BE2C (cell line): Measurements from ENCODE around the gene RNF11.

Experiments used
- DNase-seq: peaks from one replicate; pipeline ENCODE4 v3.0.0-alpha.2; 2020
- H3K27me3 ChIP-seq: fragments of 250-450 bp; sonication (Bioruptor Pico); 2 replicates; pipeline ENCODE4 v1.5.1; 2020; ENCODE audit warnings: mild to moderate bottlenecking
- H3K36me3 ChIP-seq: fragments of 250-450 bp; sonication (Bioruptor Pico); 2 replicates; pipeline ENCODE4 v1.5.1; 2020; ENCODE audit warnings: mild to moderate bottlenecking
- H3K4me1 ChIP-seq: fragments of 250-450 bp; sonication (Bioruptor Pico); 2 replicates; pipeline ENCODE4 v1.5.1; 2020
- H3K4me3 ChIP-seq: 2 replicates; pipeline ENCODE4 v1.5.1; 2011; ENCODE audit warnings: low read depth, low read length
- H3K9me3 ChIP-seq: fragments of 250-450 bp; sonication (Bioruptor Pico); 2 replicates; pipeline ENCODE4 v1.5.1; 2020
- CTCF ChIP-seq: IDR thresholded peaks from 2 replicates; pipeline ENCODE4 v1.5.1; 2012; ENCODE audit warnings: mild to moderate bottlenecking, low read depth, low read length

Gene RNF11

GRCh38 chr1:51314974-51315373 is 78.9 kb downstream of the RNF11 start:
- no peaks in the 10 kb centered on the region for H3K4me1 ChIP-seq
- DNase-seq: no peak
- no peaks in the 10 kb centered on the region for H3K9me3 ChIP-seq
- no peak overlapping the region for H3K4me3 ChIP-seq
- no peaks in the 10 kb centered on the region for H3K27me3 ChIP-seq
- no peaks in the 10 kb centered on the region for H3K36me3 ChIP-seq
- TF ChIP-seq CTCF: no peak

GRCh38 chr1:51316113-51316845 is 80.2 kb downstream of the RNF11 start:
- DNase-seq: no peak
- H3K9me3 ChIP-seq: no peaks in the 10 kb centered on the region
- no peaks in the 10 kb centered on the region for H3K27me3 ChIP-seq
- no peaks in the 10 kb centered on the region for H3K36me3 ChIP-seq
- H3K4me1 ChIP-seq: no peaks in the 10 kb centered on the region
- TF ChIP-seq CTCF: no peak
- H3K4me3 ChIP-seq: no peak overlapping the region

GRCh38 chr1:51316846-51317120 is 80.7 kb downstream of the RNF11 start:
- no peak for TF ChIP-seq CTCF
- Histone ChIP-seq H3K4me3 (no peak overlapping the region), H3K36me3 (no peaks in the 10 kb centered on the region), H3K9me3 (no peaks in the 10 kb centered on the region), H3K27me3 (no peaks in the 10 kb centered on the region), H3K4me1 (no peaks in the 10 kb centered on the region)
- DNase-seq: no peak

GRCh38 chr1:51317798-51318197 is 81.7 kb downstream of the RNF11 start:
- TF ChIP-seq CTCF: no peak
- H3K4me3 ChIP-seq: no peak overlapping the region

GRCh38 chr1:51320967-51321923 is 85.2 kb downstream of the RNF11 start:
- H3K9me3 ChIP-seq: no peaks in the 10 kb centered on the region
- H3K4me1 ChIP-seq: peaks cover 6% of the 10 kb centered on the region
- no peaks in the 10 kb centered on the region for H3K27me3 ChIP-seq
- no peak overlapping the region for H3K4me3 ChIP-seq
- no peak for TF ChIP-seq CTCF
- no peak for DNase-seq
- H3K36me3 ChIP-seq: no peaks in the 10 kb centered on the region

More at GRCh38 chr1:51317798-51318197, 81.7 kb downstream of the RNF11 start:
- Histone ChIP-seq H3K36me3 (no peaks in the 10 kb centered on the region), H3K9me3 (no peaks in the 10 kb centered on the region), H3K4me1 (no peaks in the 10 kb centered on the region), H3K27me3 (no peaks in the 10 kb centered on the region)
- no peak for DNase-seq

- TF ChIP-seq CTCF: no peak
- H3K4me1 ChIP-seq: peaks cover 10% of the 10 kb centered on the region
- H3K9me3 ChIP-seq: no peaks in the 10 kb centered on the region
- no peak overlapping the region for H3K4me3 ChIP-seq
- DNase-seq: no peak
- H3K27me3 ChIP-seq: no peaks in the 10 kb centered on the region
- H3K36me3 ChIP-seq: no peaks in the 10 kb centered on the region
These were observed 85.8 kb downstream of the RNF11 start for GRCh38 chr1:51321924-51322280.
